Natural killer cell treated with Interleukin-12 subunit alpha and Interleukin-12 subunit beta and Interleukin-15 and Interleukin-18, amount 100 ng/mL, for 72 hours (primary cell): ENCODE measurements around the gene KLHDC7A. TPM values are rescaled to one million over a fixed set of nuclear protein-coding genes. Genes with fewer than 3 reads are reported as not detected.
"Not testable (repeated sequence)": the region's sequence is repeated elsewhere in the genome, so short reads cannot be mapped to it uniquely, and the experiment has no call there.

Experiments used
- ATAC-seq, 2 donors: fragments of 150-1000 bp; cut with Tn5 transposase in 1 of 2; sonication (Bioruptor Pico), chemical (Tn5 transposase) in 1 of 2; 2 replicates each; pipeline ENCODE4 v1.10.0; 2021
- DNase-seq: peaks from one replicate; pipeline ENCODE4 v3.0.0; 2022; ENCODE audit warnings: low spot score
- H3K27ac Mint-ChIP-seq, 2 donors: 1 replicate in 1 of 2; 2 replicates in 1 of 2; pipeline ENCODE4 v1.8.0; 2022; ENCODE audit warnings: mixed read lengths in 2 of 2, mild to moderate bottlenecking in 1 of 2, moderate library complexity in 1 of 2
- H3K27me3 Mint-ChIP-seq, 2 donors: 1 replicate in 1 of 2; 2 replicates in 1 of 2; pipeline ENCODE4 v1.8.0; 2022; ENCODE audit warnings: mixed read lengths in 2 of 2
- H3K36me3 Mint-ChIP-seq: one replicate; pipeline ENCODE4 v1.8.0; 2022; ENCODE audit warnings: mixed read lengths
- H3K4me1 Mint-ChIP-seq, 2 donors: 1 replicate in 1 of 2; 2 replicates in 1 of 2; pipeline ENCODE4 v1.8.0; 2022; ENCODE audit warnings: low read depth in 2 of 2, mixed read lengths in 2 of 2, mild to moderate bottlenecking in 1 of 2
- H3K4me3 Mint-ChIP-seq: one replicate; pipeline ENCODE4 v1.8.0; 2022; ENCODE audit warnings: mixed read lengths
- H3K9me3 Mint-ChIP-seq: 2 replicates; pipeline ENCODE4 v1.8.0; 2022; ENCODE audit warnings: mixed read lengths
- total RNA-seq, 2 donors: library from RNA; stranded (reverse); gene quantifications; one replicate each; pipeline ENCODE4 v1.2.3, GENCODE V29; 2022

KLHDC7A gene
- total RNA-seq: under 1 TPM in 1 of 2 donors, not detected in 1; 0.17 TPM

DNA sequence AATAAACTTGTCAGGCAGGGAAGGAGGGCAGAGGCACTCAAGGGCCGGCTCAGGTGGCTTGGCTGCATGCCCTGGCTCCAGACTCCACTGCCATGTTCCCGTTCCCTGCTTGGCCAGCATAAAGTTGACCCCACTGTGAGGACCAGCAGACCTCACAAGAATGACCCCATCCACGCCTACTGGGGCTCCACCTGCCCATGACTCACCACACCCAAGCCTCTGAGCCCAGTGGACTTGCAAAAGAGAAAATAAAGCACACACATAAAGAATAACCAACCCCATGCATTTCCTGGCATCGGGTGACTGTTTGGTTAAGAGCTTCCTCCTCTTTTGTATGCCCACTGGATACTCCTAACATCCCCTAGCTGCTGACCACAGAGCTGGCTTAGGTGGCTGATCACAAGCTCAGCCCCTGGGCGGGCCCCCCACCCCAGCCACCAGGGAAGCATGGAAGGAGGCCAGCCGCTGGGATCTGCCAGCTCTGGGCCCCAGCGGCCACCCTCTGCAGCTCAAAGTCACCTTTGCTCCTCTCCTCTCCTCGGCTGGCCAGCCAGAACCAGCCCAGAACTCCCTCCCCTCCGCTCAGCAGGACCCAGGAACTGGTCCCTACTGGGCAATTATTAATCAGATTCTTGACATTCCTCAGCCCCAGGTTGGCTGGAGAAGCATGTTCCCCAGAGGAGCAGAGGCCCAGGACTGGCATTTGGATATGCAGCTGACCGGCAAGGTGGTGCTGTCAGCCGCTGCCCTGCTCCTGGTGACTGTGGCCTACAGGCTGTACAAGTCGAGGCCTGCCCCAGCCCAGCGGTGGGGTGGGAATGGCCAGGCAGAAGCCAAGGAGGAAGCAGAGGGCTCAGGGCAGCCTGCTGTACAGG, at the start of gene KLHDC7A:
TSS of gene KLHDC7A (plus strand) at position 616 of the 875 bp plus-strand sequence. CDS start at position 668, 52 bp downstream.
- DNase-seq (no peak), ATAC-seq (peak in 1 of 2 donors; percentile 17)
- H3K27ac Mint-ChIP-seq: peak within 1 kb of the TSS in 1 of 2 donors; percentile 39
- H3K4me1 Mint-ChIP-seq: peaks cover 5 to 6% of the 10 kb centered on the region in 2 donors
- H3K36me3 Mint-ChIP-seq: no peaks in the 10 kb centered on the region
- no peaks in the 10 kb centered on the region for H3K9me3 Mint-ChIP-seq
- peaks cover 7 to 13% of the 10 kb centered on the region in 2 donors for H3K27me3 Mint-ChIP-seq
- no peak within 1 kb of the TSS for H3K4me3 Mint-ChIP-seq

DNA sequence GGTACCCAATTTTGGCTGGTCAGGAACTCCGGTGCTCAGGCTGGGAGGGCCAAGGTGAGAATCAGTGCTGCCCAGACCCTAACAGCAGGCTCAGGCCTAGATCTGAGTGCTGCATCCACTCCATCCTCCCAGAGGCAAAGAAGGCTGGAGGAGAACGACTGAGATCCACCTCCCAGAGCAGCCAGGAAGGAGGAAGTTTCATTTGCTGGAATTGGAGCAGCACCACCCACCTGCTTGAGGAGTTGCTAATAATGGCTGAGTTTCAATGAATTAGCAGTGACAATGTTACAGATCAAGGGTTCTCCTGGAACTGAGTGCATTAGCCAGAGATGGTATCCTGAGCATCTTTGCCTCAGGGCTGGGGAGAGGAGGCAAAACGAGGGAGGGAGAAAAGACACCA, 46.7 kb upstream of the KLHDC7A start:
- Mint-ChIP-seq H3K4me3 (no peak overlapping the region), H3K4me1 (no peaks in the 10 kb centered on the region), H3K36me3 (no peaks in the 10 kb centered on the region), H3K27me3 (peaks cover 13 to 35% of the 10 kb centered on the region in 2 donors), H3K9me3 (no peaks in the 10 kb centered on the region), H3K27ac (no peak overlapping the region)
- no peak for ATAC-seq
- no peak for DNase-seq

DNA sequence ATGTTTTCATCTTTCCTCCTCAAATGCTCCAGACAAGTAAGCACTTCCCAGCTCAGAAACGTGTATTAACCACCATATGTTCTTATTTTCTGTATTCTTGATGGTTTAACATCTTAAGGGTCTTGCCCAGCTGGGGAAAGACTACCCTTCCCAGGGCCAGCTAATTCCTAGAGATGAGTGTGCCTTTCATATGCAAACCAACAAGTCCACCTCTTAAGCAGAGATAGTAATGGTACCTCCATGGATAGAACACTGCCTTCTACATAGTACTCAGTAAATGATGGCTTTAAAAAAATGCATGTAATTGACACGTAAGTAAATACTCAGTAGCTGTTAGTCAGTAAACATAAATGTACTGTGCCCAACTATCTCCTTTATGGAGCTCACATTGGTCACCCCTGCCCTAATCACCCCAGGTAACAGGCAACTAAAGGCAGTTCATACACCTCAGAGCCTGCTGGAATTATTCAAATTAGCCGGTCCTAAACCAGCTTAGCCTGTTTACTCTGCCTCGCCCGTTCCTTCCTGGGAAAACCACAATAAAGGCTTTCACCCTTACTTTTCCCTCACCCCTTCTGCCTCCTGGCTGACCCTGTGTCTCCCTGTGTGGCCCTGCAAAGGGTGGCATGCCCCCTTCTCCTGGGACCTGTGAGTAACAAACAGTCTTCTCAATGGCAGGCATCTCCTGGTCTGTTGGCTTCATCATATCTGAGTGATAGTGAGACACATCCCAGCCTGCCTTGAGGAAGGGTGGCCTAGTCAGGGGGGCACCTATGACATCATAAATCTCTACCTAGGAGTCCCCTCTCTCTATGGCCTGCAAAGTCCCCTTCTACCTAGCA, 40.1 kb upstream of the KLHDC7A start:
- H3K27ac Mint-ChIP-seq: no peak overlapping the region
- no peaks in the 10 kb centered on the region for H3K36me3 Mint-ChIP-seq
- DNase-seq (no peak), ATAC-seq (no peak)
- no peaks in the 10 kb centered on the region for H3K4me1 Mint-ChIP-seq
- peaks cover 23 to 35% of the 10 kb centered on the region in 2 donors for H3K27me3 Mint-ChIP-seq
- H3K9me3 Mint-ChIP-seq: no peaks in the 10 kb centered on the region
- H3K4me3 Mint-ChIP-seq: no peak overlapping the region

DNA sequence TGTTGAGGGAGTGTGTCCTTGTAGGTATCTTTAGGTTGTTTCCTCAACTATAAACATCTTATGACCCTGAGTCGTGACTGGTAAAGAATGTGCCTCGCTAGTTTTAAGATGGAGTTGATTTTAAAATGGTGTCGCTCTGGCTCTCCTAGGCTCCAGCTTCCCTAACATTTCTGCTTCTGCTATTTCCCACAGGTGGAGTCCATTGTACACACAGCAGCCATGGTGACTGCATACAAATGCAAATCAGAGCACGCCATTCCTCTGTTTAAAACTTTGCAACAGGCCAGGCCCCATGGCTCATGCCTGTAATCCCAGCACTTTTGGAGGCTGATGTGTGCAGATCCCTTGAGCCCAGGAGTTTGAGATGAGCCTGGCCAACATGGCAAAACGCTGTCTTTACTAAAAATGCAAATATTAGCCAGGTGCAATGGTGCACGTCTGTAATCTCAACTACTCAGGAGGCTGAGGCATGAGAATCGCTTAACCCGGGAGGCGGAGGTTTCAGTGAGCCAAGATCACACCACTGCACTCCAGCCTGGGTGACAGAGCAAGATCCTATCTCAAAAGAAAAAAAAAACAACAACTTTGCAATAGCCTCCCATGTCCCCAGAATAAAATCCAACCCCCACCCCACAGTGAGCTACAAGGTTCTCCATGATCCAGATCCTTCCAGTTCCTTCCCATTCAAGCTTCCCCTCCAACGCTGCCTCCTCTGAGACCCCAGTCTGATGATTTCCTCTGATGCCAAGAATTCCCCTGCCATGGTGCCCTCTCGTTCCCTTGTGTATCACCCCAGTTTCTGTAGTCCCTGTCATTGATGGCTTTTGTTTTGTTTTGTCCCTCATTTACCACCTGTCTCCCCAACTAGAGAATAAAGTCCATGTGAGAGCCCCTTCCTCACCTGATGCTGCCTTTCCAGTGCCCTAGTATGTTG, 36.9 kb upstream of the KLHDC7A start:
- Mint-ChIP-seq H3K27ac (no peak overlapping the region), H3K36me3 (no peaks in the 10 kb centered on the region), H3K4me1 (no peaks in the 10 kb centered on the region), H3K9me3 (no peaks in the 10 kb centered on the region), H3K4me3 (no peak overlapping the region), H3K27me3 (peaks cover 21 to 30% of the 10 kb centered on the region in 2 donors)
- DNase-seq: no peak
- ATAC-seq: no peak

DNA sequence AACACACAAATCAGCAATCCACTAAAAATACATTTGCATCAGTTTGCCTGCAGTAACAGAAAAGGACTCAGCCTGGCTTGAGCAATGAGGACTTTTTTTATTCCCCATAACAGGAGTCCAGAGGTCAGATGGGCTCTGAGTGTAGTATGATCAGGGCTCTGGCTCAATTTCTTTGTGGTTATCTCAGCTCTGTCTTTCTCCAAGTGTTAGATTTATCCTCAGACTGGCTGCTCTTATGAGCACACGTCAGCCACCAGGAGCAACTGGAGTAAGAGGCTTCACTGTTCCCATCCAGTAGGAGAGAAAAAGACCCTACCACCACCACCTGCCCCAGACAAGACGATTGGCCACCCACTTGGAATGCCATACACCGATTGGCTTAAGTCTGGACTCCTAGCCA, 36.2 kb upstream of the KLHDC7A start:
- ATAC-seq: no peak
- no peaks in the 10 kb centered on the region for H3K36me3 Mint-ChIP-seq
- no peak overlapping the region for H3K27ac Mint-ChIP-seq
- no peaks in the 10 kb centered on the region for H3K4me1 Mint-ChIP-seq
- peaks cover 24 to 26% of the 10 kb centered on the region in 2 donors for H3K27me3 Mint-ChIP-seq
- H3K4me3 Mint-ChIP-seq: no peak overlapping the region
- no peak for DNase-seq
- no peaks in the 10 kb centered on the region for H3K9me3 Mint-ChIP-seq

DNA sequence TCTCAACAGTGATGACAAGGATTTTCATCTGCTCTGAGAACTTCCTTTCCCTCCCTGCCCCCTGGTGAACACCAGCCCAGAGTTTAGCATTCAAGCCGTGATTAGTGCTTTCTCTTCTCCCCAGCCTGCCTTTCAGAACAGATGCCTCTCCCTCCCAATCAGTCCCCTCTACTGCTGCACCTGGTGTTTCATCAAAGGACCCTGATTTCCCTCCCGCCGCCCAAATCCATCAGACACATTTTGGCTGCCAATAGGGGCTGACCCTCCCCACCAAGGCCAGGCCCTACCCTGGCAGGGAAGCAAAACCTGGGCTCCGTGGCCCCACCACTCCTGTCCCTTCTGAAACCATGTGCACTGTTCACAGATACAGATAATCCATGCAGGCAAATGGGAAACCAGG, 34.0 kb upstream of the KLHDC7A start:
- Mint-ChIP-seq H3K36me3 (no peaks in the 10 kb centered on the region), H3K9me3 (no peaks in the 10 kb centered on the region), H3K27me3 (peaks cover 21 to 25% of the 10 kb centered on the region in 2 donors), H3K4me3 (no peak overlapping the region), H3K4me1 (no peaks in the 10 kb centered on the region), H3K27ac (no peak overlapping the region)
- DNase-seq: no peak
- ATAC-seq: peak in 1 of 2 donors; percentile 11

DNA sequence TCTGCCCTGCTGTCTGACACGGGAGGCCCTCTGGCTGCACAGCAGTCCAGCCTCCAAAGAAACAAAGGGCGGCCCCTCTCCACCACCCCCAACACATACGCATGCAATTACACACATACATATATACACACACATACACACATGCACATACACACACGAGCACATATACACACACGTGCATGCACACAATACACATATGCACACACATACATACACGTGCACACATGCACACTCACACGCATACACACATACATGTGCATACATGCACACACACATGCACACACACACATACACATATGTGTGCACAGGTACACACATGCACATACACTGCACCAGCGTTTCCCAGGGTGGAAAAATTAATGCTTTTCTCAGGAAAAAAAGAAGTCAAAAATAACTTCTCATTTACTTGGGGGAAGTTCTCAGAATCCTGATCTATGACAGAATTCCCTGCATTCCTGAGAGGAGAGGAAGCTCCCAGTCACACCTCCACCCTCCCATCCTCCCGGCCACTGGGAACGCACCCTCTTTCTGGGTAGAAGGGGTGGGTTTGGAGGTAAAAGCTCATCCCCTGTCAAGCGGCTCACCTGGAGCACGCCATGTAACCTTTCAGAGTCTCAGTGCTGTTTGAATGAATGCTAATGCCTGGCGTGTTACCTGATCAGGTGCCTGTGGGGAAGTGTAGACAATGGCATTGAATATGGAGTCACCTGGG, 33.1 kb upstream of the KLHDC7A start:
- Mint-ChIP-seq H3K4me3 (no peak overlapping the region), H3K9me3 (no peaks in the 10 kb centered on the region), H3K4me1 (no peaks in the 10 kb centered on the region), H3K27ac (no peak overlapping the region), H3K27me3 (peaks cover 21 to 25% of the 10 kb centered on the region in 2 donors), H3K36me3 (no peaks in the 10 kb centered on the region)
- DNase-seq (no peak), ATAC-seq (no peak)

DNA sequence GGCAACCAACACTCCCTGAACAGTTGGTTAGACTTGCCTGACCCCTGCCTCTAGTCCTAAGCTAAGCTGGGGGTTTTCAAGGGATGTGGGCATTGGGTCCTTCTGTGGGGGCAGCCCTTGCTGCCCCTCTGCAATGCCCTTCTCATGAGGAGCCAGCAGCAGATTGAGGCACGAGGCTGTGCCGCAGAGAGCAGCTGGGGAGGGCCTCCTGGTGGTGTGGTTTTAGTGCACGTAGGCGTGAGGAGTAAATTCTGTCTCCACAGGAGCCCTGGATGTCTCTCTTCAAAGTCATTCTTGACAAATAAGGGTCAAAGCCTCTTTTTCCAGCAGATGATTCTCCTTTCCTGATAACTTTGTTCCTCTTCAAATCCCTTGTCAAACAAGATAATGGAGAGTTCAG, 31.8 kb upstream of the KLHDC7A start:
- H3K9me3 Mint-ChIP-seq: no peaks in the 10 kb centered on the region
- no peak overlapping the region for H3K27ac Mint-ChIP-seq
- DNase-seq: no peak
- ATAC-seq: no peak
- H3K4me1 Mint-ChIP-seq: no peaks in the 10 kb centered on the region
- H3K4me3 Mint-ChIP-seq: no peak overlapping the region
- H3K36me3 Mint-ChIP-seq: no peaks in the 10 kb centered on the region
- H3K27me3 Mint-ChIP-seq: peaks cover 23 to 25% of the 10 kb centered on the region in 2 donors

DNA sequence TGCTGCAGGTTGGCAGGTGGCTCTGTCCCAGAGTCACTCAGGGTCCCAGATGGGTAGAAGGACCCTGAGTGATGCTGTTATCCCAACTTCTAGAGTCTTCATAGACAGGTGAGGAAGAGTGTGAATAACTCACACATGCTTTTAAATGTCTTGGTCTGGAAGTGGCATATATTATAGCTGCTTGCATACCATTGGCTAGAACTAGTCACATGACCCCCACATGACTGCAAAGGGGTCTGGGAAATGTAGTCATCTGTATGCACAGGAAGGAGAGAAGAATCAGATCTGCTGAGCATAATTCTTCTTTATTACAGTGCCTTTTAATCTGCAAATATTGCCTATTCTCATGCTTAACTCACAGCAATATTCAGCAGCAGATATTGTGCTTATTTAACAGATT, 28.2 kb upstream of the KLHDC7A start:
- peak; percentile 56 for ATAC-seq
- Mint-ChIP-seq H3K36me3 (no peaks in the 10 kb centered on the region), H3K4me1 (no peaks in the 10 kb centered on the region), H3K9me3 (no peaks in the 10 kb centered on the region), H3K27me3 (peaks cover 21 to 23% of the 10 kb centered on the region in 2 donors), H3K27ac (no peak overlapping the region), H3K4me3 (no peak overlapping the region)
- DNase-seq: no peak

DNA sequence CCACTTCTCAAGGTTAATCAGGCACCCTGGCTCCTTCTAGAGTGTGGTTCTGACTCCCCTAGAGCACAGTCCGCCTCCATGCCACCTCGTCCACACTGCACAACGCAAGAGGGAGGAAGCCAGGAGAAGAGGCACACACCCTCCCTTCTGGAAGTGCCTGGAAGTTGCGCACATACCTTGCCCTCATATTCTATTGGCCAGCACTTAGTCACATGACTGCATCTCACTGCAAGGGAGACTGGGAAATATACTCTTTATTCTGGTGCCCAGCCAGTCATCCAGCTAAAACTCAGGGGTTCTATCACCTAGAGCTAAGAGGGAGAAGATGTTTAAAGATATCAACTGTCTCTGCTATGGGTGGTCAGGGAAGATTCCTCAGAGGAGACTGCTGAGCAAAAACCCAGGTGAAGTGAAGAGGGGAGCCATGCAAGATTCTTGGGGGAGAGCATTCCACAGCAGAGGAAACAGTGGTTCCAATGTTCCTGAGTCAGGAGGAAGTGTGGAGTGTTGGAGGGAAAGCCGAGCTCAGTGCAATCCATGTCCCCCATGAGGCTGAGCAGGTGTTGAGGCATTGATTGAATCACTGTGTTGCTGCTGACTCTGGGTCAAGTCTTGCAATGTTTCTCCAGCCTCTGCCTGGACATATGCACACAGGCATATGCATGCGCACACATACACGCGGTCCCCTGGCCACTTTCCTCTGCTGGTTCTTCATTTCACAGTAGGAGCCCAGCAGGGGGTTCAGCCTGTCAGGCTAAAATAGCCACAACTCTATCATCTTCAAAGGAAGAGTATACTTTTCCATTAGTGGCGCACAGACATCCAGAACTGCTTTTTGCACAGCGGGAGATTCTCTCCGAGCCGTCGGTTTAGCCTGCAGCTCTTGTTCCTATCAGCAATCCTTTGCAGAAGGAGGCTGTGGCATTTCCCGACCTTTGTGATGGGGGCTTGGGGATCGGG, 22.3 kb upstream of the KLHDC7A start:
- no peaks in the 10 kb centered on the region for H3K4me1 Mint-ChIP-seq
- no peak overlapping the region for H3K27ac Mint-ChIP-seq
- H3K4me3 Mint-ChIP-seq: no peak overlapping the region
- no peak for DNase-seq
- H3K9me3 Mint-ChIP-seq: no peaks in the 10 kb centered on the region
- H3K27me3 Mint-ChIP-seq: peaks cover 30 to 33% of the 10 kb centered on the region in 2 donors
- no peaks in the 10 kb centered on the region for H3K36me3 Mint-ChIP-seq
- ATAC-seq: no peak

DNA sequence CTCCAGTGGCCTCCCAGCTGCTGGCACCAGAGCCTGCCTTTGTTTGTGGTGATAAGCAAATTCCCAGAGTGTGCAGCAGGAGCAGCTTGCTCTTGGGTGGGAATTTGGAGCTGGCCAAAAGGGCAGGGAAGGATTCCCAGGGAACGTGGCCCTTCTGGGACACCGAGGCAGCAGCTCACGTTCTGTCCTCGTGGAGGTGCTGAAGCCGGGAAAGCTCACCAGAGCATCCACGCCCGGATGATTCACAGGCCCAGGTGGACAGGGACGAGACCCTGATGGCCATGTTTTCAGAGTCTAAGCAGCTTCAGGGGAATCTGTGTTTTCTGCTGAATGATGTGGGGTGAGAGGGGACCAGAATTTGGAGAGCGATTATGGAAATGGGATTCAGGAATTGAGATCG, 19.1 kb upstream of the KLHDC7A start:
- no peak for ATAC-seq
- Mint-ChIP-seq H3K4me1 (no peaks in the 10 kb centered on the region), H3K27me3 (peaks cover 23 to 24% of the 10 kb centered on the region in 2 donors), H3K9me3 (no peaks in the 10 kb centered on the region), H3K27ac (no peak overlapping the region), H3K36me3 (no peaks in the 10 kb centered on the region), H3K4me3 (no peak overlapping the region)
- no peak for DNase-seq

DNA sequence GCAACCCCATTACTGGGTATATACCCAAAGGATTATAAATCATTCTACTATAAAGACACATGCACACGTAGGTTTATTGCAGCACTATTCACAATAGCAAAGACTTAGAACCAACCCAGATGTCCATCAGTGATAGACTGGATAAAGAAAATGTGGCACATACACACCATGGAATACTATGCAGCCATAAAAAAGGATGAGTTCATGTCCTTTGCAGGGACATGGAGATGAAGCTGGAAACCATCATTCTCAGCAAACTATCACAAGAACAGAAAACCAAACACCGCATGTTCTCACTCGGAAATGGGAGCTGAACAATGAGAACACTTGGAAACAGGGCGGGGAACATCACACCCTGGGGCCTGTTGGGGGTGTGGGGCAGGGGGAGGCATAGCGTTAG, 18.2 kb upstream of the KLHDC7A start:
- not testable (repeated sequence) for H3K9me3 Mint-ChIP-seq, H3K27ac Mint-ChIP-seq, H3K4me1 Mint-ChIP-seq, H3K36me3 Mint-ChIP-seq, DNase-seq, ATAC-seq, H3K4me3 Mint-ChIP-seq
- peaks cover 23% of the 10 kb centered on the region in 2 donors for H3K27me3 Mint-ChIP-seq
